ENCODE data around the gene ETV5.

DNA sequence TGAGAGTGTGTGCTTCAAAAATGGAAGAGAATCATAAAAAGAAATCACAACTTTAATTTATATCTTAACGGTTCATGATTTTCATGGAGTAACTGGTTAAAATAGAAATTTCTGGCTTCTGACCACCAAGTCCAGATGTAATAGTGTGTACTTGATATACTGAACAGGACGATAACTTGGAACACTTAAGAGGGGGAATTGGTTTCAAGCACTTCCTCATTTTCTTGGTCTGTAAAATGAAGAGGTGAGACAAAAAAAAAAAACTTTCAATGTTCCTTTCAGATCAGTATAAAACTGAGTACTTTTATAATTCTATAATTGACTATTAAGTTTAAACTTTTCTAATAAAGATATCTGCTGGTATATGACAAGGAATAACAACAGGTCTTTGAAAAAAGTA lies 107.0 kb downstream of the ETV5 start:
- TF ChIP-seq FOXA1 (IDR thresholded peaks at IDR 0.05) (no peak), ARNT (IDR thresholded peaks at IDR 0.05) (no peak), BHLHE40 (IDR thresholded peaks at IDR 0.05; ENCODE audit: borderline replicate concordance) (no peak), SUZ12 (IDR thresholded peaks at IDR 0.05) (no peak)

All from HEK293T (cell line).